Stomach smooth muscle (tissue), 2 donors: ENCODE data around the gene ZNF785.
"Not testable (repeated sequence)": the region's sequence is repeated elsewhere in the genome, so short reads cannot be mapped to it uniquely, and the experiment has no call there.

Experiments used
- H3K27ac ChIP-seq: one replicate; pipeline ENCODE4 v1.7.0; 2013; ENCODE audit warnings: mild to moderate bottlenecking, low read length, inconsistent platforms
- H3K27me3 ChIP-seq, 2 donors: one replicate each; pipeline ENCODE4 v1.7.0; 2013; ENCODE audit warnings: low read length in 2 of 2; ENCODE audit not compliant: insufficient read depth in 2 of 2, control insufficient read depth in 1 of 2
- H3K36me3 ChIP-seq, 2 donors: one replicate each; pipeline ENCODE4 v1.7.0; 2013; ENCODE audit warnings: low read length in 2 of 2; ENCODE audit not compliant: control insufficient read depth in 2 of 2, insufficient read depth in 2 of 2
- H3K4me1 ChIP-seq: one replicate; pipeline ENCODE4 v1.7.0; 2013; ENCODE audit warnings: low read length; ENCODE audit not compliant: control insufficient read depth, insufficient read depth
- H3K4me3 ChIP-seq, 2 donors: one replicate each; pipeline ENCODE4 v1.7.0; 2013; ENCODE audit warnings: low read length in 2 of 2
- H3K9ac ChIP-seq, 2 donors: one replicate each; pipeline ENCODE4 v1.7.0; 2013; ENCODE audit warnings: low read length in 2 of 2, mild to moderate bottlenecking in 1 of 2
- H3K9me3 ChIP-seq, 2 donors: one replicate each; pipeline ENCODE4 v1.7.0; 2013; ENCODE audit warnings: low read length in 2 of 2; ENCODE audit not compliant: control insufficient read depth in 2 of 2
- donor health status: healthy.
- donor health status: Pancreatic carcinoma.

The ZNF785 gene

GRCh38 chr16:30536391-30537024, 49.0 kb downstream of the ZNF785 start:
- not testable (repeated sequence) for H3K9ac ChIP-seq, H3K4me3 ChIP-seq, H3K36me3 ChIP-seq, H3K27ac ChIP-seq, H3K27me3 ChIP-seq, H3K9me3 ChIP-seq
- peaks cover 24% of the 10 kb centered on the region for H3K4me1 ChIP-seq

GRCh38 chr16:30535777-30536190, 49.7 kb downstream of the ZNF785 start:
- no peaks in the 10 kb centered on the region for H3K9me3 ChIP-seq
- H3K36me3 ChIP-seq, result peaks cover 4 to 15% of the 10 kb centered on the region in 2 donors
- H3K4me3 ChIP-seq, result peak overlapping the region; percentile 67 to 88
- H3K4me1 ChIP-seq, result peaks cover 24% of the 10 kb centered on the region
- peak overlapping the region; percentile 92 for H3K27ac ChIP-seq
- peak overlapping the region; percentile 86 to 93 for H3K9ac ChIP-seq
- H3K27me3 ChIP-seq, result no peaks in the 10 kb centered on the region

- Histone ChIP-seq H3K9me3 (no peaks in the 10 kb centered on the region), H3K36me3 (peaks cover 4 to 19% of the 10 kb centered on the region in 2 donors), H3K27ac (peak overlapping the region; percentile 92), H3K4me1 (peaks cover 24% of the 10 kb centered on the region), H3K9ac (peak overlapping the region; percentile 86 to 93), H3K27me3 (no peaks in the 10 kb centered on the region), H3K4me3 (peak overlapping the region; percentile 67 to 88)
Measured at GRCh38 chr16:30535106-30535776, 50.3 kb downstream of the ZNF785 start.

DNA sequence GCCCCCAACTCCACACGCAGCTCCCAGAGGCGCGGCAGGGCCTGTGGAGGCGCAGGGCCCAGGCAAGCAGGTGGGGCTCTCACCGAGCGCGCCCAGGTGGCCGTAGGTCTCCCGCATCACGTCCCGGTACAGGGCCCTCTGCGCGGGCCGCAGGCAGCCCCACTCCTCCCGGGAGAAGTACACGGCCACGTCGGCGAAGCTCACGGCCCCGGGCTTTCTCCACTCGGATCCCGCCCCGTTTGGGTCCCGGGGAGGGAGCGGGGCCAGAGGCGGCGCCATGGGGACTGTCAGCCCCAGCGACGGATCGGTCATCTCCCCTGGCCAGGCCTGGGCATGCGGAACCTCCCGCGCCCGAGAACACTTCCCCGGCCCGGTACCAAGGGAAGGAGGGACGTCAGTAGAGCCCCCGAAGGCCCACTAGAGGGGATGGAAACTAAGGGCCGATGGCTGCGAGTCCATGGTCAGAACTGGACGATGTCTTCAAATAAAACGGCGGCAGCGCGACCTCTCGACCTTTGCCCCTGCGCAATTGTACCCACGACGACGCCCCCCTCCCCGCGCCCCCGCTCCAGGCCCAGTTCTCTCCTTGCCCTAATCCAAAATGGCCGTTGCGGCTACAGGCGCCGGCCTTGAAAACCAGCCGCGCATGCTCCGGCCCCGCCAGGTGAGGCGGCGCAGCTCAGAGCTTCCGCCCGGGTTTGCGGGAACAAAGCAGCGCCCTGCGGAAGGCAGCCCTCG, 51.0 kb downstream of the ZNF785 start, which contains the start of gene ZNF747:
Gene ZNF747 (minus strand): TSS at position 491 of the 738 bp plus-strand sequence. CDS start 179 bp downstream, at position 312.
- Histone ChIP-seq H3K9ac (peak within 1 kb of the TSS; percentile 86 to 93), H3K27me3 (no peaks in the 10 kb centered on the region), H3K36me3 (peaks cover 4 to 19% of the 10 kb centered on the region in 2 donors), H3K4me3 (peak within 1 kb of the TSS; percentile 67 to 88), H3K27ac (peak within 1 kb of the TSS; percentile 92), H3K9me3 (no peaks in the 10 kb centered on the region), H3K4me1 (peaks cover 24% of the 10 kb centered on the region)

DNA sequence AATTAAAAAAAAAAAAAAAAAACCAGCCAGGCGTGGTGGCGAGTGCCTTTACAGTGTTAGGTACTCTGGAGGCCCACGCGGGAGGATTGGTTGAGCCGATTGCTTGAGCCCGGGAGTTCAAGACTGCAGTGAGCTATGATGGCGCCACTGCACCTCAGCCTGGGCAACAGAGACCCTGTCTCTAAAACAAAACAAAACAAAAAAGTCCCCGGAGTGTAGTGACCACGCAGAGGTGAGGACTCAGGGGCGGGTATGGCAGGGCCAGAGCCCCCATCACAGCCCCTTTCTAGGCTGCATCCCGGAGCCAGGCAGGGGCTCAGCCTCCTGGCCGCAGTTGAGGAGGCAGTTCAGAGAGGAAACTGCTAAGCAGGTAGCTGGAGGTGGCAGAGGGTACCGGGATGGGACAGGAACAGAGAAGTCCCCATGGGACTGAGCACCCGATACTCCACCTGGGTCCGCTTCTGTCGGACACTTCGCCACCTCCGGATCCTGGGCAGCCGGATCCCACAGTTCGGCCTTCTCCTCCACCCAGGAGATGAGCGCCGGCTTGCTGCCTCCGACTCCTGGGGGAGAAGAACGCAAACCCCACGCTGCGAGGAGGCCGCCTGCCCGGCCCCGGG, 51.6 kb downstream of the ZNF785 start:
- peak overlapping the region; percentile 92 for H3K27ac ChIP-seq
- H3K9ac ChIP-seq, result peak overlapping the region; percentile 86 to 93
- H3K4me3 ChIP-seq, result peak overlapping the region; percentile 67 to 88
- no peaks in the 10 kb centered on the region for H3K9me3 ChIP-seq
- peaks cover 28% of the 10 kb centered on the region for H3K4me1 ChIP-seq
- peaks cover 4 to 19% of the 10 kb centered on the region in 2 donors for H3K36me3 ChIP-seq
- no peaks in the 10 kb centered on the region for H3K27me3 ChIP-seq

DNA sequence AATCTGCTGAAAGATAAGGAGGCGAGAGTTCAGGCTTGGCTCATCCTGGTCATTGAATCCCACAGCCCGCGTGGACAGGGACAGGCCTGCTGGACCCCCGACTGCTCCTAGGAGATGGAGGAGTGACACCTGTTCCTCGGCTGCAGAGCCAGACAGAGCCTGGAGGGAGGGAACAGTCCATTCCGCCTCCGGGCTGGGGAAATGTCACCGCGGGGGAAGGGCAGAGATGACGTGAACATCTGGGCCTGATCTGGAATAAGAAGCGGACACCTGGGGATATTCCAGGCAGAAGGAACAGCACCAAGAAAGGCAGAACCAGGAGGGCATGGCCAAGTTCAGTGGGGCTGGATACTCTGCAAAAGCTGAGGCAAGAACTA, 52.4 kb downstream of the ZNF785 start:
- Histone ChIP-seq H3K36me3 (peaks cover 4 to 19% of the 10 kb centered on the region in 2 donors), H3K27ac (no peak overlapping the region), H3K9me3 (no peaks in the 10 kb centered on the region), H3K4me1 (peaks cover 32% of the 10 kb centered on the region), H3K27me3 (no peaks in the 10 kb centered on the region), H3K4me3 (peak overlapping the region in 1 of 2 donors; percentile 11), H3K9ac (no peak overlapping the region)

GRCh38 chr16:30532285-30533145, 53.0 kb downstream of the ZNF785 start:
- Histone ChIP-seq H3K36me3 (peaks cover 4 to 19% of the 10 kb centered on the region in 2 donors), H3K4me1 (peaks cover 39% of the 10 kb centered on the region), H3K27me3 (no peaks in the 10 kb centered on the region), H3K9me3 (no peaks in the 10 kb centered on the region), H3K4me3 (no peak overlapping the region), H3K9ac (no peak overlapping the region), H3K27ac (no peak overlapping the region)
